Measurements from ENCODE around the gene SMYD2.
A peak's percentile ranks its signal among the peaks of the same experiment; 100 is the strongest.

Gene SMYD2

GRCh38 chr1:214337015-214337414, 56.1 kb downstream of the SMYD2 start:
- H3K9me3 Mint-ChIP-seq = no peaks in the 10 kb centered on the region
- H3K27me3 Mint-ChIP-seq = no peaks in the 10 kb centered on the region
- H3K4me3 Mint-ChIP-seq = no peak overlapping the region
- intact Hi-C loops (cut with micrococcal nuclease) = no loop called here
- H3K4me1 Mint-ChIP-seq (ENCODE audit: low read depth) = no peaks in the 10 kb centered on the region
- no peak overlapping the region for H3K27ac Mint-ChIP-seq
- H3K36me3 Mint-ChIP-seq (ENCODE audit: low read depth) = peaks cover 19% of the 10 kb centered on the region

GRCh38 chr1:214337511-214337910, 56.6 kb downstream of the SMYD2 start:
- H3K4me1 Mint-ChIP-seq (ENCODE audit: low read depth) = no peaks in the 10 kb centered on the region
- intact Hi-C loops (cut with micrococcal nuclease) = no loop called here
- H3K27ac Mint-ChIP-seq = no peak overlapping the region
- H3K36me3 Mint-ChIP-seq (ENCODE audit: low read depth) = peaks cover 19% of the 10 kb centered on the region
- H3K9me3 Mint-ChIP-seq = peaks cover 1% of the 10 kb centered on the region
- no peaks in the 10 kb centered on the region for H3K27me3 Mint-ChIP-seq
- H3K4me3 Mint-ChIP-seq = no peak overlapping the region

GRCh38 chr1:214338212-214338611, 57.3 kb downstream of the SMYD2 start:
- Mint-ChIP-seq H3K36me3 (ENCODE audit: low read depth) (peaks cover 19% of the 10 kb centered on the region), H3K27ac (no peak overlapping the region), H3K9me3 (peaks cover 8% of the 10 kb centered on the region), H3K27me3 (no peaks in the 10 kb centered on the region), H3K4me3 (no peak overlapping the region), H3K4me1 (ENCODE audit: low read depth) (no peaks in the 10 kb centered on the region)
- intact Hi-C loops (cut with micrococcal nuclease) = no loop called here

- intact Hi-C loops (cut with micrococcal nuclease) = no loop called here
- H3K27me3 Mint-ChIP-seq = no peaks in the 10 kb centered on the region
- no peaks in the 10 kb centered on the region for H3K4me1 Mint-ChIP-seq (ENCODE audit: low read depth)
- no peak overlapping the region for H3K4me3 Mint-ChIP-seq
- H3K36me3 Mint-ChIP-seq (ENCODE audit: low read depth) = peaks cover 20% of the 10 kb centered on the region
- H3K9me3 Mint-ChIP-seq = peaks cover 34% of the 10 kb centered on the region
- no peak overlapping the region for H3K27ac Mint-ChIP-seq
Measured at GRCh38 chr1:214341459-214341858, 60.5 kb downstream of the SMYD2 start.

GRCh38 chr1:214341932-214342331, 61.0 kb downstream of the SMYD2 start:
- peaks cover 19% of the 10 kb centered on the region for H3K36me3 Mint-ChIP-seq (ENCODE audit: low read depth)
- no peak overlapping the region for H3K4me3 Mint-ChIP-seq
- H3K27me3 Mint-ChIP-seq = no peaks in the 10 kb centered on the region
- peaks cover 34% of the 10 kb centered on the region for H3K9me3 Mint-ChIP-seq
- H3K27ac Mint-ChIP-seq = no peak overlapping the region
- no peaks in the 10 kb centered on the region for H3K4me1 Mint-ChIP-seq (ENCODE audit: low read depth)
- intact Hi-C loops (cut with micrococcal nuclease) = no loop called here

- no peak overlapping the region for H3K27ac Mint-ChIP-seq
- H3K4me3 Mint-ChIP-seq = no peak overlapping the region
- no peaks in the 10 kb centered on the region for H3K27me3 Mint-ChIP-seq
- H3K4me1 Mint-ChIP-seq (ENCODE audit: low read depth) = no peaks in the 10 kb centered on the region
- peaks cover 13% of the 10 kb centered on the region for H3K36me3 Mint-ChIP-seq (ENCODE audit: low read depth)
- intact Hi-C loops (cut with micrococcal nuclease) = no loop called here
- peaks cover 34% of the 10 kb centered on the region for H3K9me3 Mint-ChIP-seq
Measured at GRCh38 chr1:214342525-214342924, 61.6 kb downstream of the SMYD2 start.

GRCh38 chr1:214344897-214345296, 63.9 kb downstream of the SMYD2 start:
- Mint-ChIP-seq H3K27me3 (peaks cover 3% of the 10 kb centered on the region), H3K36me3 (ENCODE audit: low read depth) (peaks cover 6% of the 10 kb centered on the region), H3K27ac (no peak overlapping the region), H3K9me3 (peaks cover 34% of the 10 kb centered on the region), H3K4me1 (ENCODE audit: low read depth) (no peaks in the 10 kb centered on the region), H3K4me3 (no peak overlapping the region)
- intact Hi-C loops (cut with micrococcal nuclease) = no loop called here

- H3K27me3 Mint-ChIP-seq = peaks cover 8% of the 10 kb centered on the region
- H3K9me3 Mint-ChIP-seq = peaks cover 18% of the 10 kb centered on the region
- no peak overlapping the region for H3K4me3 Mint-ChIP-seq
- no peaks in the 10 kb centered on the region for H3K4me1 Mint-ChIP-seq (ENCODE audit: low read depth)
- H3K27ac Mint-ChIP-seq = no peak overlapping the region
- intact Hi-C loops (cut with micrococcal nuclease) = no loop called here
- H3K36me3 Mint-ChIP-seq (ENCODE audit: low read depth) = peaks cover 6% of the 10 kb centered on the region
Measured at GRCh38 chr1:214349008-214349407, 68.0 kb downstream of the SMYD2 start.

GRCh38 chr1:214349781-214350180, 68.8 kb downstream of the SMYD2 start:
- Mint-ChIP-seq H3K27me3 (peaks cover 8% of the 10 kb centered on the region), H3K9me3 (peaks cover 10% of the 10 kb centered on the region), H3K4me3 (no peak overlapping the region), H3K36me3 (ENCODE audit: low read depth) (peaks cover 4% of the 10 kb centered on the region), H3K27ac (no peak overlapping the region), H3K4me1 (ENCODE audit: low read depth) (no peaks in the 10 kb centered on the region)
- intact Hi-C loops (cut with micrococcal nuclease) = no loop called here

GRCh38 chr1:214351551-214352277, 70.8 kb downstream of the SMYD2 start:
- no peak overlapping the region for H3K4me3 Mint-ChIP-seq
- H3K4me1 Mint-ChIP-seq (ENCODE audit: low read depth) = no peaks in the 10 kb centered on the region
- no peaks in the 10 kb centered on the region for H3K9me3 Mint-ChIP-seq
- intact Hi-C loops (cut with micrococcal nuclease) = no loop called here
- H3K36me3 Mint-ChIP-seq (ENCODE audit: low read depth) = no peaks in the 10 kb centered on the region
- peaks cover 11% of the 10 kb centered on the region for H3K27me3 Mint-ChIP-seq
- H3K27ac Mint-ChIP-seq = no peak overlapping the region

- Mint-ChIP-seq H3K4me3 (no peak overlapping the region), H3K9me3 (no peaks in the 10 kb centered on the region), H3K27me3 (peaks cover 11% of the 10 kb centered on the region), H3K27ac (no peak overlapping the region), H3K4me1 (ENCODE audit: low read depth) (no peaks in the 10 kb centered on the region), H3K36me3 (ENCODE audit: low read depth) (no peaks in the 10 kb centered on the region)
- intact Hi-C loops (cut with micrococcal nuclease) = no loop called here
Measured at GRCh38 chr1:214352838-214353237, 71.9 kb downstream of the SMYD2 start.

GRCh38 chr1:214354440-214355148, 73.6 kb downstream of the SMYD2 start:
- Mint-ChIP-seq H3K9me3 (no peaks in the 10 kb centered on the region), H3K4me1 (ENCODE audit: low read depth) (no peaks in the 10 kb centered on the region), H3K27me3 (peaks cover 8% of the 10 kb centered on the region), H3K36me3 (ENCODE audit: low read depth) (no peaks in the 10 kb centered on the region), H3K4me3 (no peak overlapping the region), H3K27ac (no peak overlapping the region)
- intact Hi-C loops (cut with micrococcal nuclease) = no loop called here

- no peak overlapping the region for H3K4me3 Mint-ChIP-seq
- peaks cover 9% of the 10 kb centered on the region for H3K36me3 Mint-ChIP-seq (ENCODE audit: low read depth)
- peaks cover 27% of the 10 kb centered on the region for H3K4me1 Mint-ChIP-seq (ENCODE audit: low read depth)
- peaks cover 6% of the 10 kb centered on the region for H3K27me3 Mint-ChIP-seq
- intact Hi-C loops (cut with micrococcal nuclease) = no loop called here
- no peak overlapping the region for H3K27ac Mint-ChIP-seq
- peaks cover 25% of the 10 kb centered on the region for H3K9me3 Mint-ChIP-seq
Measured at GRCh38 chr1:214360116-214360515, 79.2 kb downstream of the SMYD2 start.

- peaks cover 25% of the 10 kb centered on the region for H3K9me3 Mint-ChIP-seq
- H3K4me3 Mint-ChIP-seq = no peak overlapping the region
- intact Hi-C loops (cut with micrococcal nuclease) = no loop called here
- H3K27ac Mint-ChIP-seq = peak overlapping the region; percentile 25
- peaks cover 9% of the 10 kb centered on the region for H3K36me3 Mint-ChIP-seq (ENCODE audit: low read depth)
- peaks cover 6% of the 10 kb centered on the region for H3K27me3 Mint-ChIP-seq
- H3K4me1 Mint-ChIP-seq (ENCODE audit: low read depth) = peaks cover 27% of the 10 kb centered on the region
Measured at GRCh38 chr1:214360525-214361164, 79.7 kb downstream of the SMYD2 start.
